GM18502 (cell line): Measurements from ENCODE around the gene GALNT17.

Source experiments
- ATAC-seq: cut with Tn5 transposase; IDR thresholded peaks from one replicate; pipeline ENCODE4 v1.9.1; 2021; ENCODE audit warnings: mild to moderate bottlenecking; ENCODE audit not compliant: unreplicated experiment, poor library complexity

Gene GALNT17

DNA sequence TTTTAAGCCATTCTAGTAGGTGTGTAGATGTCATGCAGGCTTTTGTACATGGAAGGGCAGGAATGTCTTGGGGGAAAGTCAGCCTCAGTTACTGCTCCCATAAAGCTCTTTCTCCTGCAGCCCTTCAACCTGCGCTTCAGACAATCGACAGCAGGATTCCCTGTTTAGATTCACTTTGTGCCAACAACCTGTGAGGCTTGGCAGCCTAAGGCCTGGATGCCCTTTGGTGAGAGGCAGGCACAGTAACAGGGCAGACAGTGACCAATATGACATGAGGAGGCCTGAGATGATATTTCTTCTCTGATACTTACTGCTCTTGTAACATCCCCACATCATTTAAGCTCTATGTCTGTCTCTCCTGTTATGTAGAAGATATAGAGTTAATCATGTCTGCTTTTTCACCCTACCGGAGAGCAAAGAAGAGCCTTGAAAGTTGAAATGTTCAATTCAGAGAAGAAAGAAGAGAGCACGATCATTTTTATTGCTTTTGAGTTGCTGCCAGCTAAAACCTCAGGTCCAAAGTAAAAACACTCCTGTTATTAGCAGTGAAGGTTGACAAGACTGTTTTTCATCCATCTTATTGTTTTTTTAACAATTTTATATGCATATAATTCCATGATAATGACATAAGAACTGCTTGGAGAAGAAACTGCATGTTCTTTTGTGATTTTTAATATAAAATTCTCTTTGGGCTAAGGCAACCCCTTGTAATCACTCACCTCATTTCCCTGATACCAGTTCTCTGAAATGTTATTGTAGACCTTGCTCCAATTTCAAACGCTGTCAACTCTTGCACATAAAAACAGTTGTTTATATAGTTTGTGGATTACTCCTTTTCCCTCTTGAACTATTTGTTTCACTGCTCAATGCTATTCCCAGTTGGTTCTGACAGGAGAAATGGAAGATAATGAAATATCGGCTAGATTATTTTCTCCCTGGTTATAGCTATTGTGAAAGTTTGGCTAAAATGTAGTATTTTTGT lies 140.9 kb downstream of the GALNT17 start:
- ATAC-seq: no peak

DNA sequence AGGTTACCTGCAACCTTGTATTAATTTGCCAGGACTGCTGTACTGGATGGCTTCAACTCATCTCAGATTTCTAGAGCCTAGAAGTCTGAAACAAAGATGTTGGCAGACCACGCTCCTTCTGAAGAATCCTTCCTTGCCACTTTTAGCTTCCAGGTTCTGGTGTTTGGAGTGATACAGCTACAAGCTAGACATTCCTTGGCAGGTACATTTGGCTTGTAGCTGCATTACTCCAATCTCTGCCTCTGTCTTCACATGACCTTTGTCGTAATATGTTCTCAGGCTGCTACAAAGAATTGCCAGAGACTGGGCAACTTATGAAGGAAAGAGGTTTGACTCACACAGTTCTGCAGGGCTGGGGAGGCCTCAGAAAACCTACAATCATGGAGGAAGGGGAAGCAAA lies 146.3 kb downstream of the GALNT17 start:
- ATAC-seq: no peak

DNA sequence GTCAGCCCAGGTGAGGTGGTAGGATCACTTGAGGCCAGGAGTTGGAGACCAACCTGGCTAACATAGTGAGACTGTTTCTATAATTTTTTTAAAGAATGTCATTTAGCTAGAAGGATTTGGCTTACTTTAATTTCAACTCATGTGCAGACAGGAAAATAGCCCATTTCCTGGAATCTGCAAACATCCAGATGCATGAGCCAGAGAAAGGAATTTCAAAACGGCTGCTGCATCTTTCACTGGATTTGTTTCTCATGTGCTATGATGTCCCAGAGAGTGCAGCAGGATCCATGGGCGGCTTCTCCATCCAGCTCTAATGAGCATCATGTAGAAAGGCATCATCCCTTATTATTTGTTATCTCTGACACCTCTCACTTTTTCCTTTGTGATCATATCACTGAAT lies 149.3 kb downstream of the GALNT17 start:
- no peak for ATAC-seq

DNA sequence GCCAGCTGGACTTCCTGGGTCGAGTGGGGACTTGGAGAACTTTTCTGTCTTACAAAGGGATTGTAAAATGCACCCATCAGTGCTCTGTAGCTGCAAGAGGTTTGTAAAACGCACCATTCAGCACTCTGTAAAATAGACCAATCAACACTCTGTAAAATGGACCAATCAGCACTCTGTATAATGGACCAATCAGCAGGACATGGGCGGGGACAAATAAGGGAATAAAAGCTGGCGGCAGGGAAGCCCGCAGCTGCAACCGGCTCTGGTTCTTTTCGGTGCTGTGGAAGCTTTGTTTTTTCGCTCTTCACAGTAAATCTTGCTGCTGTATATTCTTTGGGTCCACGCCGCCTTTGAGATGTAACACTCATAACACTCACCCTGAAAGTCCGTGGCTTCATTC lies 151.9 kb downstream of the GALNT17 start:
- no peak for ATAC-seq

DNA sequence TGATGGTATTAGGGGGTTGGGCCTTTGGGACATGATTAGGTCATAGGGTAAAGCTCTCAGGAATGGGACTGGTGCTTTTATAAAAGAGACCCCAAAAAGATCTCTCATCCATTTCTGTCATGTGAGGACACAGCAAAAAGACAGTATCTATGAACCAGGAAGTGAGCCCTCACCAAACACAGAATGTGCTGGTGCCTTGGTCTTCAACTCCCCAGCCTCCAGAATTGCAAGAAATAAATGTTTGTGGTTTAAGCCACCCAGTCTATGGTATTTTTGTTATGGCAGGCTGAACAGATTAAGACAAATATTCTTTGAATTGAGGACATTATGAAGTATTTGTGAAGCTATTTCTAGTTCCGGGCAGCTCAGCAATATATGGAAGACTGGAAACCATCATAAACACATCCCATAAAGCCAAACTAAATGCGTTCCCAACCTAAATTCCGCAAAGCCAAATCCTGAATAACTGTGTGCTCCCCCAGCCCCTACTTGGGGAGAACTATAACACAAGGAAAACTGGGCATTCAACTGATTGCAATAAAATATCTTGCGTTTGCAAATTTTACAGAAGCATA lies 153.7 kb downstream of the GALNT17 start:
- no peak for ATAC-seq

DNA sequence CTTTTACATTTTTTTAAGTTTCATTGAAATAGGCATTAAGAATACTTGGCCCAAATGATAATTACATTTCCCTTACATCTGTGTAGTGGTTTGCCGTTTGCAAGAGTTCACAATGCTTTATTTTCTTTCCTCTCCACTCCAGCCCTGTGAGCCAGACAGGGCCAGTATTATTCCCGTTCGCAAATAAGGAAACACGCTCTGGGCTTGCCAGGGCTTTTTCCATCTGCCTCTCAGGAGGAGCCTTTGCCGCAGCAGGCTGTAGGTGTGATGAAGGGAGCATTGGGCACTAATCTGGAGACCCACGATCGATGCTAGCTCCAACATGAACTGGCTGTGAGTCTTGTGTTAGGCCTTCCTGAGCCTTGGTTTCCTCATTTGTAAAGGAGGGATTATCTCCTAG lies 154.4 kb downstream of the GALNT17 start:
- ATAC-seq: no peak

DNA sequence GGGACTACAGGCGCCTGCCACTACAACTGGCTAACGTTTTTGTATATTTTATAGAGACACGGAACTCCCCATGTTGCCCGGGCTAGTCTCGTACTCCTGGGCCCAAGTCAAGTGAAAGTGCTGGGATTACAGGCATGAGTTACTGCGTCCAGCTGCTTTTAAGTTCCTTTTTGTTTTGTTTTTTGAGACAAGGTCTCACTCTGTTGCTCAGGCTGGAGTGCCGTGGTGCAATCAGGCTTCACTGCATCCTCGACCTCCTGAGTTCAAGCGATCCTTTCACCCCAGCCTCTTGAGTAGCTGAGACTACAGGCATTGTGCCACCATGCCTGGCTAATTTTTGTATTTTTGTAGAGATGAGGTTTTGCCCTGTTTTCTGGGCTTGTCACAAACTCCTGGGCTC lies 155.0 kb downstream of the GALNT17 start:
- no peak for ATAC-seq

DNA sequence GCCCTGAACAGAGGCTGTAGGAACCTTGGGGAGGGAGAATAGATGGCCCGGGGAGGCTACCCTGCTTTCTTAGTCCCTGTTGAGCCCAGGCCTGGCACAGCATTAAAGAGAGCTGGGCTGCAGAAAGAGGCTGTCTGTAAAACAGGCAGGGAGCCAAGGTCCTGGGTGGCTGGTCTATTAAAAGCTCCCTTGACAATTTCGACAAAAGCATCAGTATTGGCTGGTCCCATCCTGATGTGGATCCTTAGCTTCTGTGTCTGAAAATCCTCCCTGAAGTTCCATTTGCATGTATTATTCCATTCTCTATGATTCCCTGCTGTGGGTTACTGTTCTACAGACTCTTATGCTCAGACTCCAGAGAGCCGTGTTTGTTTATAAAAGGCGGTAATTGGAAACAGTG lies 158.5 kb downstream of the GALNT17 start:
- no peak for ATAC-seq

DNA sequence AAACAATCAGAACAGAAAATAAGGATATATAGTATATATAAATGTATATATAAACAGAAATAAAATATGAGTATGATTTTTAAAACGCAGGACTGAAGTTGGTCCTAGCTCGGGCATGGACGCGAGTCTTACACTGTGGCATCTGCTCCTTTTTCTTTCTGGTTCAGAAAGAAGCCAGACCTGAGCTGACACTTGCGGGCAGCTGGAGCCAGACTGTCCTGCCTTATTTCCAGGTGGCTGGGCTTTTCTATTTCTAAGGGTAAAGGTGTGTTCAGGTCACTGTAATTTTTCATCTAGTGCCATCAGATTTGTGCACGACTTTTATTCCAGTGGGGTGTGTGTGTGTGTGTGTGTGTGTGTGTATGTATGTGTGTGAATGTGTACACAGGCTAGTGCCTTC lies 166.4 kb downstream of the GALNT17 start:
- ATAC-seq: no peak

DNA sequence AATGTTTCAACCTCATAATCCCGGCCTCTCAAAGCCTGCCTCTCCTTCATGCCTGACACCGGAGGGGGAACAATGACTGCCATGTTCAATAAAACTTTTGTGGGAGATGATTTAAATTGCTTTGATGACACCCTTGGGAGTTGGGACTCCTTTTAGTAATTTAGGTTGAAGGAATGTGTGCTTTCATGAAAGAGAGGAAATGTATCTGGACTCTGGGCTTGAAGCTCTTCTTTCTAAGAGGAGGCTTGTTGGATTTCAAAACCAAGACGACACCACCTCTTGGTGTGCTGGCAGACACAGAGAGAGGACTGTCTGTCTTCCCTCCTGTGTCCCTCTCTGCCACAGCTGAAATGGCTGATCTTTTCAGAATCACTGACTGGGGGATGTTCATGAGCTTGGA lies 168.1 kb downstream of the GALNT17 start:
- no peak for ATAC-seq

DNA sequence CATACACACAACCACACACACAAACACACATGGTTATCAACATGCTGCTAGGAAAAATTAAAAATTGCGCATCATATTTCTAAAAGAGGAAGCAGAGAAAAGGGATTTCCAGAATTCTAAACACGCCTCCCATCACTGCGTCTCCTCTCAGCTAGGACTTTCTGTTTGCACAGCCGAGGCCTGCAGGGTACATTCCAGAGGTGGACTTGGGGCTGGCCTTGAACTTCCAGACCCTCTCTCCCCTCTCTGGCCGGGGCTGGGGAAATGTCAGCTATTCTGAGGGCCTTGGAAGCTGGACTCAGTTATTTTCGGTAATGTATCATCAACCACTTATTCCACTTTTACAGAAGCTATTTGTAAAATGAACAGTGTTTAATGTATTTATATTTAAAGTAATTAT lies 168.7 kb downstream of the GALNT17 start:
- ATAC-seq: no peak

DNA sequence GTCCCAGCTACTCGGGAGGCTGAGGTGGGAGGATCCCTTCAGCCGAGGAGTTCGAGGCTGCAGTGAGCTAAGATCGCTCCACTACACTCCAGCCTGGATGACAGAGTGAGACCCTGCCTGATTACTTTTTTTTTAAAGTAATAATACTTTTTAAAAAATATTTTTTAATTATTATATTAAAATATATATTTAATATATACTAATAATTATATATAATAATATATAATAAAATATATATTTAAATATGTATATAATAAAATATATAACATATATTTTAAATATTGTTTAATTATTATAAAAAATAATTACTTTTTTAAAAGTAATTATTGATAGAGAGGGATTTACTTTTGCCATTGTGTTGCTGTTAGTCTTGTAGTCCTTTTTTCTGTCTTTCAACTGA lies 169.2 kb downstream of the GALNT17 start:
- ATAC-seq: no peak

DNA sequence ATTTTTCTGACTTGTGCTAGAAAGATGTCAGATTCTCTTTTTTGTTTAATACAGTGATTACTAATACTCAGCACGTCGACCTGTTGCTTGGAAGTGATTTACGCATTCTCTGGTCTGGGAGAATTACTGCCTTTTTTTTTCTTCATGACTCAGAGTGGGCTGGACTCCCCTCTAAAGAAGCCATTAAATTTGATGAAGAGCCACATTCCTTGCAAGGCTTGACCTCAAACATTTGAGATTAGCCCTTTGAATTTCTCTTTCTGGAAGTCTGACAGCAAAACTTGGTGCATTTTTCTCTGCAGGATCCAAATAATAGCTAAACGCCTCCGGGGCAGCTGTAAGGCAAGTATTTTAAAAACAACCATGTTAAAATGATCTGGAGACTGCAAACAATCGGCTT lies 171.6 kb downstream of the GALNT17 start:
- no peak for ATAC-seq

DNA sequence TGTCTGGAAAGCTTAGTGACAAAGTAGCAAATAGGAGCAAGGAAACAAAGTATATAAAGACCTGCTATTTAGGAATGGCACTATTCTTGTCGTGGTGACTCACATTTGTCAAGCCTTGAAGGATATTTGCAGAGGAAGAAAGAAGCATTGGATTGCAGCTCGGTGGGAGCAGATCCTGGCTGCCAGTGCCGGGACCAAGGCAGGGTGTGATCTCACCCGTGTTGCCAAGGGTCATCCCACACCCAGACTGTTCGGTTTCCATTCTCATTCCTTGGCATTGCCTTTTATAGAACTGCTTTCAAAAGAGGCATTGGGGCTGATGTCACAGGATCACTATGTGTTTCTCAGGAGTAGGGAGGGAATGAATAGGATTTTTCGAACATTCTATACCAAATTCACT lies 176.2 kb downstream of the GALNT17 start:
- ATAC-seq: no peak

DNA sequence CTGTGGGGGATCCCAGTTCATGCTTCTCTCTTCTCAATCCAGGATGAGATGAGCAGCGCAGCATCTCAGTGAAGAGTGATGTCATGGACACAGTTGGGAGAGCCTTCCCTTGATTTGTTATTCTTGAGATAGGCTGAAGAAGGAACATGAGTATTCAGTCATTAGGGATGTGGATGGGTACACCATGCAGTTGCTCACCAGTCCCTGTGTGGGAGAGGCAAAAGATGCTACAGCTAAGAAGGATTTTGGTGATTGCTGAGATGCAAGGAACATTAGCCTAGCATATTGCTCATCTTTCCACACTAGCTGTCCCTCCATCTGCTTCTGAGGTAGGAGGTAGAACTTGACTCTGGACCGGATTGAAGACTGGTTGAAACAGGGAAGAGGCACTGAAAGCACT lies 179.6 kb downstream of the GALNT17 start:
- no peak for ATAC-seq

DNA sequence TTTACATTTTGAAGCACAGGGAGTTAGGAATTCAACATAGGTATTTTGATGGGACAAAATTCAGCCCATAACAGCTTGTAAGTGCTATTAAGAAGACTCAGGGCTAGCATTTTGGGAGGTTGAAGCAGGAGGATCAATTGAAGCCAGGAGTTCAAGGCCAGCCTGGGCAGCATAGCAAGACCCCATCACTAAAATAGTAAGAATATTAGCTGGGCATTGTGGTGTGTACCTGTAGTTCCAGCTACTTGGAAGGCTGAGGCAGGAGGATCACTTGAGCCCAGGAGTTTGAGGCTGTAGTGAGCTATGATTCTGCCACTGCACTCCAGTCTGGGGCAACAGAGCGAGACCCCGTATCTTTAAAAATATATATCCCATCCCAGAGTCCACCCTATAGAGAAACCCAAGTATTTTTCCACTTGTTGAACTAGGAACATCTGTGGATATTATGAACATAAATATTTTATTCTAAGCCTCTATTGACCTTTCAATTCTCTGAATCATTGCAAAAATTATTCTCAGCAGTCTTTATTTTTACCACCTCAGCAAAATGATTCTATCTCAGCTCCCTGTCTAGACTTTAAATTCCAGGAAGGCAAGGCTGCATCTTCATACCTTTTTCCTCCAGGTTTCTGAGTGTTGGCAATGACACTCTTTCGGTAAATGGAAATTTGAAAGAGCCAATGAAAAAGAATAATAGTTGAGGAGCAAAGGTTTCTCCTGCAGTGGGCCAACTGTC lies 181.0 kb downstream of the GALNT17 start:
- no peak for ATAC-seq

DNA sequence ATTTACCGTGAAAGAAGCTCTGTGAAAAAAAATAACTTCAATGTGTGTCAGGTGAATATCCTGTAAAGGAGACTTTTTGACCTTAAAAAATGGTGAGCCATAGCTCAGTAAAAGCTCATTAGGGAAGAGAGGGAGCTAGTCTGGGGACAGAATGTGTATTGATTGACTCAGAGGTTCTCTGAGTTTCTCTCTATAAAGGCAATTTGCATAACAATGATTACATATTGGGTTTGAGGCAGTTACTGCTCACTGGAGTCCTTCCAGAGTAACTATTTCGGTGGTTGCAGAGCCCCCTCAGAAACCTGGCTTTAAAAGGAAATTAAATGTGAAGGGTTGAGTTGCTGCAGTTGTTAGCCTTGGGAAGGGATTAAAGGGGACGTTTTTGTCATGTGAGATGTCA lies 181.6 kb downstream of the GALNT17 start:
- no peak for ATAC-seq

DNA sequence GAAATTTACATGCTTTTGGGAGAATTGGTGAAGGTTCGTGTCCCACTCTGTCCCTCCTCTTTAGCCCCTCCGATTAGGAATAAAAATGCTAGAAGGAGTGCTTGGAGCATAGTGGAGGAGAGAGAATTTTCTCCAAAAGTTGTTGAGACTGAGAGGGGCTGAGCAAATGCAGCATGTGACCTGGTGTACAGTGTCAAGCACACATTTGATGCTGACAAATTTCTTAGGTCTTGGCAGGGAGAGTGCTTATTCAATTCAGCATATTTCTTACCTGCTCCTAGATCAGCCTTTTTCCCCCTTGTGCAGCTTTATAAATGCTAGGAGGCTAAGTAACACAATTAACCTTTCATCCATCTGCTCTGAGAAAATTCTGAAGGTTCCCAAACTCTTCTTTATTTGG lies 189.0 kb downstream of the GALNT17 start:
- no peak for ATAC-seq

DNA sequence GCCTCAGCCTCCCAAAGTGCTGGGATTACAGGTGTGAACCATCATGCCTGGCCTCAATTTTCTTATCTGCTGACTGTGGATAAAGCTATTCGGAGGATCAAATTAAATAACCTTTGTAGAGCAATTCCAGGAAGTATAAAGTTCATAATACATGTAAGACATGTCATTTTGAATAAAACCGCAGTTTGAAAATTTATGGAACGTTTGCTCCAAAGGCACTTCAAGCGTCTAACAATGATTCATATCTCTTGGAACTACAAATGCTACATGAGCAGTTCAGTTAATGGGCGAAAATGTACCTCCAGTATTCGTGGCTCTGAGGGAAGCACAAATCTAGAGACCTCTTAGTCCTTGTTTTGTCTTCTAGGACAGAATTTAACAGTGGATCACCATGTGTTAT lies 190.3 kb downstream of the GALNT17 start:
- no peak for ATAC-seq

DNA sequence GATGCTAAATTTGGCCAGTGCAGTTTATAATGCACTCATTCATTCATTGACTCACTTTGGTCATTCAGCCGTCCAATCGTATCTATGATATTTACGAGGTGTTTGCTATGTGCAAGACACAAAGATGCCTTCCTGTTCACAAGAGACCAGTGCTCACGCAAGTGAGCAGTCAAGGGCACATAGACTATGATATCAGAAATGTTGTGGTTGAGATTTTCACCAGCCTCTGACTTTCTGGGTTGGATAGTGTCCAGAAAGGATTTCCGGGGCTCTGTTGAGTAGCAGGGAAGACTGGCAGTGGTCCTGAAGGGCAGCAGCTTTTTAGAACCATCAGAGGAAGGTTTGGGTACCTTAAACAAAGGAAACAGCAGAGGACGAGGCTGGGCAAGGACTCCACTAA lies 191.8 kb downstream of the GALNT17 start:
- no peak for ATAC-seq

DNA sequence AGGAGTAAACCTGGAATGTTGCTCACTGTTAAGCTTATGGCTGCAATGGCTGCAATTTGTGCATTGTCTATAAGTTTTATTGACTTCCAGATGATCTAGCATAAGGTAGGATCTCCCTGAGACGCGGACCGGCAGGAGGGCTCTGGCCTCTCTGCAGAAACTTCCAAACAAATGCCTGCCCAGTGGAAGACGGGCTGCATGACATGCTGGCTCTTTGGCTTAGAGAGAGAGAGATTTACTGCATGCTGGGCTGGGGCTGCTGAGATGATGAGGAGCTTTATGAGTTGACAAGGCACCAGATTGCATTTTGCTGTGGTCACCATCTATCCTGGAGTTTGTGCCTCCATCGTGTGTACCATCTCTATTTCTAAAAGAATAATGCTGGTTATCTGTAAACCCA lies 193.2 kb downstream of the GALNT17 start:
- no peak for ATAC-seq
